T-helper 2 cell (primary cell): ENCODE results near the gene BAIAP2.

Experiments
- DNase-seq, 5 experiments: peaks; one replicate each; pipeline versions ENCODE4 v3.0.0 to v3.0.0-alpha.2; 2012 to 2022

Gene BAIAP2

DNA sequence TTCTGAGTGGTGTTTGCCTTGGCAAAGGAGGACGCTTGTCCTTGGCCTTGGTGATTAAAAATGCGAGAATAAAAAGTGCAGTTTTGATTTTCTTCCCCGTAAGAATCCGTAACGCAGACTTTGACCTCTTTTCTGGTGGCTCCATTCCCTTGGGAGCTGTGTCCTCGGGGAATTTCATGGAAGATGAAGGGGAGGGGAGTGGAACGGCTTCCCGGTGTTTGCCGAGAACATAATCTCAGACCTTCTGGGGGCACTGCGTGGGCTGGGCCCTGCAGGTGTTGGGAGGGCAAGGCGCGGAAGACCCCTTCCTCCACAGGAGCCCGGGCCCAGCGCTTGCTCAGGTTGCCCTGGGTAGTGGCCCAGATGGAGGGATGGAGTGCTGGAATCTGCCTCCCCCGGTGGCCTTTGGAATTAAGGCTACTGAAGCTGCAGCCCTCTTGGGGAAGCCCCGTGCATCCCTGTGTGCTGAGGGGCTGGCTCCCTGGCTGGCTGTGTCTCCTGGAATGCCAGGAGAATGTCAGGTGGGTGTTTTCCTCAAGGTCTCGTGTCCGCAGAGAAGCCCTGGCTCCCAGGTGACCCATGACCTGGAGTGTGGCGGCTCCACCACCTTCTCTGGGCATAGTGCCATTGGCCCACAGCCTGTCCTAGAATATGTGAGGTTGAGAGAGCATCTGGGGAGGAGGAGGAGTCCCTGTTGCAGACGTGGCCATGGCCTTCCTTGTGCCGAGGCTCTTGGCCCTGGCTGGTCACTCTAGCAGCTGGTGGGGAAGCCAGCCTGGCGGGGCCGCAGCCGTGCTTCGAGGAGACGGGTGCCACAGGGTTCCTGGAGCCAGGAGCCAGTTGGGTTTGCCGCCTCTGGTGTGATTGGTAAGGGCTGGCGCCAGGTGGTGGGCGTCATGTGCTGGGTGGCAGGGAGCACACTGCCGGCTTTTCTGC is 3.1 kb downstream of the BAIAP2 start:
- DNase-seq: no peak

DNA sequence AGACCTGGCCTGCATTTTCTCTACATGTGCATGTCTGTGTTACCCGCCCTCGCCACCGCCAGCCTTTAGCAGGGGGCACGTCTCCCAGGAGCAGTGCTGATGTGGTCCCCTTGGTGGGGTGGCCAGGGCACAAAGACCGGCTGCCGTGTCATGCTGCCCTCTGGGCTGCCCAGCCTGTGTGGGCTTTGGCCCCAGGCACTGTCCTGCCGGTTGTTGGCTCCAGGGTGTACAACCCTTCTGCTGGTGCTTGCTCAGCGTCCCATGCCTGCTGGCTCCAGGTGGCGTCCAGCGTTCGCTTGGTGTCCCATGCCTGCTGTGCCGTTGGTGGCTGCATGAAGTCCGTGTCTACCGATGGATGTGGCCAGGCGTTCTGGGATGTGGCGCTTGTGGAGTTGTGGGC is 4.1 kb downstream of the BAIAP2 start:
- no peak for DNase-seq

DNA sequence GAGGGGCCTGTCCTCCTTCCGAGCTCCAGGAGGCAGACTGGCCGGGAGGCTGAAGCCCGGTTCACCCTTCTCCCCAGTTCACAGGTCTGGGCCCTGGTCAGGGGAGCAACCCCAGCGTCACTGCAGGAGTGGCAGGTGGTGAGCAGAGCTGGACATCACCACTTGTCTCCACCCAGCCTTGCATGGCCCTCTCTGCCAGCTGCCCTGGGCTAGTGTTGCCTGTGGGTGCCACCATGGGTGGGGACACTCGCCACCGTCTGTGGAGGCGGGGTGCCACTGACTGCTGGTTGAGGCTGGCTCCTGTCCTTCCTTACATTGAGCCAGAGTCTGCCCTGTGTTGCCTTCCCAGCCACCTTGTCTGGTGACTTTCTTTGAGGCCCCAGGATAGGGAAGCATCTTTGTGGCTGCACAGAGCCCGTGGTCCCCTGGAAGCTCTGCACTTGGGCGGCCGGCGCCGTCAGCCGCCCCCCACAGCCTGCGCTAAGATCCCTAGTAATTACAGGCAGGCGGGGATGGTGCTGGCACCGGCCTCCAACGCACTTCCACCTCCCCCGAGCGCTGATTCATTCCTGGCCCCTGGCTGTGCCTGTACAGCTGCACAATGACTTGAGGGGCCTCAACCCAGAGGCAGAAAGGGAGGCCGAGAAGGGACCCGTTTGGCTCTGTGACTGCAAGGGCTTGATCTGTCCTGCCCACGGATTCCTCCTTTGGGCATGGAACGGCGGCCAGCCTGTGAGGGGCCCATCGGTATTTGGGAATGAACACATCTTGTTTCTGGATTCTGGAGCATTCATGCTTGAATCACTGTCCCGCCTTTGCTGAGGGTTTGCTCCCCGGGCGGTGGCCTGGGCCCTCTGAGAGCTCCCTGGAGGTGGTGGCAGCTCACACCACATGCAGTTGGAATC is 5.2 kb downstream of the BAIAP2 start:
- no peak for DNase-seq

DNA sequence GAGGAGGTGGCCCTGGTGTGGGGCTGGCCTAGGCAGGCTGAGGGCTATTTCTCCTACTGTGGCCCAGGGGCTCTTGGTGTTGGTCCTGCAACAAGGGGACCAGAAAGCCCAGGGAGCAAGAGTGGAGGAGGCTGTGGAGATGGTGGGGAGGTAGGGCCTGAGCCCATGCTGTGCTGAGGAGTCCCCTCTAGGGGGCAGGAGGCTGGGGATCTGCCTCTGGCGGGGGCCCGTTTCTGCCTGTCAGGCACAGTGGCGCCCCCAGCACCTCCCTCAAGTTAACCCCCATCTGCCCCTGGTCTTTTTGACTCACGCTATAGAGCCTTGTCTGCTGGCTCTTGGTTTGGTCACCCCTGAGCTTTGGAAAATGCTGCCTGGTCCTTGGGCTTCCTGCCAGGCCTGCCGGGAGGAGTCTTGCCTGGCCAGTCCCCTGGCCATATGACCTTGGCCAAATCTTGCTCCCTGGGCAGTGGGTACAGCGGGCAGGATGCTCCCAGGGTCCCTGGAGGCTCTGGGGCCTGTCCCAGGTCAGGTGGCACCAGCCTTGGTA is 5.9 kb downstream of the BAIAP2 start:
- DNase-seq: no peak

GRCh38 chr17:81042606-81043005 is 7.7 kb downstream of the BAIAP2 start:
- DNase-seq: no peak

DNA sequence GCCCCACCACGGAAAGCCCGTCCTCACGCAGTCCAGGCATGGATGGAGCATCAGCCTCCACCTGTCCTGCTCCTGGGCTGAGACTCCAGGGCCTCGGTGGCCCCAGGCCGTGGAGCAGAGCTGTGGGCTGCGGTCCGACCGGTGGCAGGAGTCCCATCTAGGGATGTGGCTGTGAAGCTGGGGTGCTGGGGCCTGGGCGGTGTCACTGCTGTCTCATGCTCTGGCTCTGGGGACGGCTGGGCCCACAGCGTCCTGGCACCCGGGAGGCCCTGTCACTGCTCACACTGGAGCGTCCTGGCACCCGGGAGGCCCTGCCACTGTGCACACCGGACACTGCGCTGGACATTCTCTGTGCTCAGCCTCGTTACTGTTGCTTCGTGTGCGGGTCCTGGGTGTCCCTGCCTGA is 8.4 kb downstream of the BAIAP2 start:
- DNase-seq: no peak

DNA sequence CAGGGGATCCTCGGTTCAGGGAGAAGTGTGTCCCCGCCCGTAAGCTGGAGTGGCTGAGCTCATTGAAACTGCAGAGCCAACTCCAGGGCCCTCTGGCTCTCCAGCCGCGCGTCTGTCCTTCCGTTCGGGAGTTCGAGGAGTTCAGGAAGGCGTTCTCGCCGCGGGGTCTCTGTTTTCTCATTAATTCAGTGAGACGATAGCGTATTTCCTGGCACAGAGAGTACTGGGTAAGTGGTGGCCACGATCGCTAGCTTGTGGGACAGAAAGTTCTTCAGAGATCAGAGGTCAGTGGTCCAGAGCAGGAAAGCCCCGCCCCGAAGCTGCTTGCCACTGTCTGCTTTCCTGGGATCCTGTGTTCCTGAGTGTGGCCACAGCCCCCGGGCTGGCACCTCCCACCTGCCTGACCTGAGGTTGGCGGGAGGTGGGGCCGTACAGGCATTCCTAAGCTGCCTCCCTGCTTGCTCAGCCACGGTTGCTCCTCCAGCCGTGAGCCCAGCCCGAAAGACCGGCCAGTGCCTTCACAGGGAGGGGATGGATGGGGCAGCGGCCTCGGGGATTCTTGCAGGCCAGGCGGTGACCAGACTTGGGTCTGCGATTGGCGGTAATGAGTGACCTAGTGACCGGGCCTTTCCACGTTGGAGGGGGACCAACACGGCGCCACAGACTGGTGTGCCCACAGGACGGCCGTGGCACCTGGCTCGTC is 8.9 kb downstream of the BAIAP2 start:
- no peak for DNase-seq

- no peak for DNase-seq
These were observed 9.4 kb downstream of the BAIAP2 start for GRCh38 chr17:81044428-81044763.

DNA sequence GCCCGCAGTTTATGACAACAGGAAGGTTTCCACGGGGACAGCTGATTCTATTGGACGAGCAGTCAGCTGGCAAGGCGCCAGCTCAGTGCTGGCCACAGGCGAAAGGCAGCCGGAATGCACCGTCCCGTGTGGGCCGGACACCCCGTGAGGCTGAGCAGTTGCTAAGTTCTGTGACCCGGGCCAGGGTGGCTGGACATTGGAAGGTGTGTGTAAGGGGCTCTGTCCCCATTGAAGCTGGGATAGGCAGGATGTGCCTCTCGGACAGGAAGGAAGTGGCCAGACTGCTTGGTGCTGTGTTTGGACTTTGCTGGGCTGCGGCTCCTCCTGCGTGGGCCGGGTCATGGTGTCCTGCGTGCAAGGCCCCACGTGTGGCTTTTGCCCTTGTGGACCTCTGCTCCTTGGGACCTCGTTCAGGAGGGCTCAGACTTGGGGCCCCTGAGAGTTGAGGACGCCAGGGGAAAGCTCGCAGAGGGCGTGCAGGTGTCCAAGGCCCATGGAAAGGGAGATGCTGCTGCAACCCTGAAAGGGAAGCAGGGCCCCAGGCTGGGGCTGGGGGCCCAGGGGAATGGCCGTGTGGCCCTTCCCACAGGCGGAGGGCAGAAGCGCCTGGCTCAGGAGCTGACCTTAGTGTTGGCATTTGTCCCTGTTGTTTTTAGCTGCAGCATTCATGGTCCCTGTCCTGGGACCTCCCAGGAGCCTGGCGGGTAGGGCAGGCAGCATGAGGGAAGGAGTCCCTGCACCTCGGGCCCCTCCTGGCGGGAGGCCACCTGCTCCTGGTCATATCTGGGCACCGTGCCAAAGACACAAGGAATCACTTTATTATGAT is 10.0 kb downstream of the BAIAP2 start:
- no peak for DNase-seq

DNA sequence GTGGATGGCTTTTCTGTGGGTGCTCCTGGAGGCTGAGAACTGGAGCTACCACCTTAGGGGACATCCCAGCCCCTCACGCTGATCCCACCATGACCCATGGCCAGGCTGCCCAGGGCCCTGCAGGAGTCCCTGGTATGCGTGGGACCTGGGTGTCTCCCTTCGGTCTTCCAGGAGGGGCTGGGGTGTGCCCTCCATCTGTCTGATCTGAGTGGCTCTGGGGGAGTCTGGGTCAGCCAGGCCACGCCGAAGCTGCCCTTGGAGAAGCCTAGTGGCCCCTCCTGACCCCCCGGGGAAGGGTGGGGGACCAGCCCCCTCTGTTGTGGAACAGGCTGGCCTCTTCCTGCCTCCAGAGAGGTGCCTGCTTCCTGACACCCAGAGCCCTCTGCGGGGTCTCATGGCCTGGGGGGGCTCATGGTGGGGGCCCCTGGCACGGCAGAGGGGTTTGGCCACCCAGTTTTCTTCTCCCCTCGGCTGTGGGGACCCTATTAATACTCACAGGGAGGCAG is 10.7 kb downstream of the BAIAP2 start:
- DNase-seq: no peak

DNA sequence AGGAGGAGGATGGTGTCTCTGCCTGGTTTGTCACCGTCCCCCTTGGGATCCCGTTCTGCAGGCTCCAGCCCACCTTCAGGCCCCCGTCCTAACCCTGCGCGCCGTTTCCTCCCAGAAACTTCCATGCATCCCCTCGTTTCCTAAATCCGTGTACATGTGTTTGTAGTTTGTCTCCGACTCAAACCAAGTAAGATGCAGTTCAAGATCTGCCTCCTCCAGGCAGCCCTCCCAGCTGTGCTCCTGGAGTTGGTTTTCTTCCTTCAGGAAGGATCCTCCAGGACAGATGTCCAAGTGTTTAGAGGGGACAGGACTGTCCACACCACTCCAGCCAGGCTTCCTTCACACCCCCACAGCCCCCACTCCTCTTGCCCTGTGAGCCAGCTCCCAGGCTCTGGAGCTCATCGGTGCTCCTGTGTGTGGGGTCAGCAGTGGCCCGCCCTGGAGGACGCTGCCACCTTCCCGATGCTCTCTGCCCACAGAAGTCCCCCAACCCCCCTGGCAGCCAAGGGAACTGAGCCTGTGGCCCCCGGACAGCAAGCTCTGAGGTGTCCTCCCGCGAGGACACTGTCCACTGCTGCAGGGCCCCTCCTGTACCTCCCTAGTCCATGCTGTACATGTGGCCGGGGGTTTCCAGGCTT is 11.3 kb downstream of the BAIAP2 start:
- DNase-seq: no peak

DNA sequence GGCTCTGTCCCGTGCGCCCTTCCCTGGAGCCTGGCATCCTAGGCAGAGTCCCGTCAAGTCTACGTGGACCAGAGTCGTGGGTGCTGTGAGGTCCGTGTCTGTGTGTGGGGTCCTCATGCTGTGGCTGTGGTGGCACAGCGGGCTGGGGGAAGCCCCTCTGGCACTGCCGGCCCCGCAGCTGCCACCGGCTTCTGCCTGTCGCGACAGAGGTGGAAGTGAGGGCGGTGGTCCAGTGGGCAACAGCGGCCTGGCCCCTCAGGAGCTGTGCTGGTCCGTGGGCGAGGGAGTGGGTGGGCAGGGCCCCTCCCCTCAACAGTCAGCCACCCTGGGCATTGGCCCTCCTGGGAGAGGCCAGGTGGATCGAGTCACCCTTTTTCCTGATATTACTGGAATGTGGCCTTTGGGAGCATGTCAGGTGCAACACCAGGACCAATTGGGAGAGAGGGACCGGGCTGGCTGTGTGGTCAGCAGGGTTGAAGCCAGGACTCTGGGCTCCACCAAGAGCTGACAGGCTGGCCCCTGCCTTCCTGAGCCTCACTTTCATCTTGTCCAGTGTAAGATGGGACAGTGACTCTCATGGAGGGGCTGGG is 11.9 kb downstream of the BAIAP2 start:
- no peak for DNase-seq

GRCh38 chr17:81048827-81049371 is 13.9 kb downstream of the BAIAP2 start:
- DNase-seq: no peak

DNA sequence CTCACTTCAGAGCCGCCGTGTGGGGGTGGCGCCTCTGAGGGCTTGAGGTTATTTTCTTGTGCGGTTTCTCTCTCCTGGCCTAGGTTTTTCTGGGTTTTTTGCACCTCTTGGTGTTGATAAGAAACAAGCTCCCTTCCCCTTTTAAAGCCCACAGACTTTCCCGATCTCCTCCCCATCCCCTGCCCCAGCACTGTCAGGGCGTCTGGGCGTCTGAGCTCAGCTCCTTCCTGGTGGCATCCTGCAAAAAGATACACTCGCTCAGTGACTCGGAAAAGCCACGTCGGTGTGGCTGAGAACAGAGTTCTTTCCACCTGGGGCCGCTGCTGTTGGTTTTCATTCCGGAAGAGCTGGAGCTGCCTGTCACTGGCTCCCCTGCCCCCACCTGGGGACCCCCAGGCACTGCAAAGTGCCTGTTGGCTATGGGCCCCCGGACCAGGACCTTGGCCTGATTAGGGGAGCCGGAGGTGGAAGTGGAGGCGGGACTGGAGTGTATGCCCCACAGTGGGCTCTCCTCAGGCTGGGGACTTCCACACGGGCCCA is 14.5 kb downstream of the BAIAP2 start:
- DNase-seq: no peak

GRCh38 chr17:81049973-81050551 is 15.1 kb downstream of the BAIAP2 start:
- no peak for DNase-seq

- DNase-seq: no peak
These were observed 16.0 kb downstream of the BAIAP2 start for GRCh38 chr17:81050645-81051625.

- DNase-seq: no peak
These were observed 17.4 kb downstream of the BAIAP2 start for GRCh38 chr17:81052199-81052997.
